Measurements from ENCODE around the gene CLEC4C. TPM values are rescaled to one million over a fixed set of nuclear protein-coding genes. Genes with fewer than 3 reads are reported as not detected.

The CLEC4C gene
- total and polyA plus RNA-seq, 2 of the 8 experiments (the other 6 are each of a cell fraction or from before 2014, with no cell fraction given), result 0.76 TPM; not detected in 1

GRCh38 chr12:7731486-7731885, 15.7 kb downstream of the CLEC4C start:
- DNase-seq (ENCODE audit: low read depth in 1 of 2, low spot score in 2 of 2) (no peak), FAIRE-seq (no peak)
- no peak overlapping the region for H3K9ac ChIP-seq (replicated peaks in 1 of 4; ENCODE audit: extremely low read depth in 1 of 4, low read depth in 3 of 4, low read length in 3 of 4)
- H3K18ac ChIP-seq (ENCODE audit: extremely low read depth, low read length), result no peak overlapping the region
- H3K79me1 ChIP-seq (ENCODE audit: low read depth, low read length), result no peaks in the 10 kb centered on the region
- peaks cover 0 to 3% (median 0%) of the 10 kb centered on the region in 4 experiments; a peak in 1 of 7 replicates for H3K4me1 ChIP-seq (replicated peaks in 1 of 4; ENCODE audit: control insufficient read depth in 3 of 4, insufficient read depth in 4 of 4, low read length in 3 of 4)
- no peak overlapping the region for H2BK20ac ChIP-seq (ENCODE audit: low read length)
- no peaks in the 10 kb centered on the region for H3K9me3 ChIP-seq (ENCODE audit: insufficient read depth in 2 of 2, low read depth in 1 of 2, low read length in 1 of 2)
- CTCF ChIA-PET (ENCODE audit: partially characterized antibody), result interaction anchor here (1.1 to 1.8 kb wide), 4 partner anchors 15 to 76 kb away, joined by 4 to 8 read pairs (median 6); partner anchors contain the start of gene CLEC4C
- no peak overlapping the region for H4K5ac ChIP-seq (ENCODE audit: insufficient read length, low read depth, low read length)
- POLR2A ChIA-PET (ENCODE audit: partially characterized antibody), result interaction anchor here (0.7 kb wide), 1 partner anchor 56 kb away, joined by 4 read pairs; no protein-coding TSS in a partner anchor
- H3K23me2 ChIP-seq (ENCODE audit: low read depth, low read length), result no peaks in the 10 kb centered on the region
- no peak overlapping the region for H3K4me2 ChIP-seq (ENCODE audit: insufficient read depth in 1 of 2, low read depth in 2 of 2, low read length in 2 of 2)
- no peak overlapping the region for H2BK12ac ChIP-seq (ENCODE audit: low read depth, low read length)
- H3K23ac ChIP-seq (ENCODE audit: insufficient read length), result no peak overlapping the region
- no peaks in the 10 kb centered on the region for H3K36me3 ChIP-seq (ENCODE audit: control insufficient read depth in 2 of 4, insufficient read depth in 4 of 4, low read length in 3 of 4)
- H3K27ac ChIP-seq (ENCODE audit: low read depth, low read length), result no peak overlapping the region
- H3K56ac ChIP-seq (replicated peaks; ENCODE audit: insufficient read length, low read depth, low read length), result no peak overlapping the region
- TF ChIP-seq CTCF (IDR thresholded peaks at IDR 0.05; ENCODE audit: control extremely low read depth in 1 of 3, insufficient read depth in 1 of 3, low read depth in 1 of 3, low read length in 3 of 3), result no peak
- TF ChIP-seq ZNF274 (IDR thresholded peaks at IDR 0.05; ENCODE audit: borderline replicate concordance, extremely low read depth, low read length), result no peak
- TF ChIP-seq CEBPB (IDR thresholded peaks at IDR 0.05; ENCODE audit: low read depth, low read length), result no peak
- no peak for TF ChIP-seq POU5F1 (IDR thresholded peaks at IDR 0.05; ENCODE audit: low read depth, low read length)
- no peak for TF ChIP-seq NANOG (IDR thresholded peaks at IDR 0.05; ENCODE audit: insufficient read depth, low read depth, low read length, poor library complexity, severe bottlenecking)
- TF ChIP-seq KDM4A (IDR thresholded peaks at IDR 0.05; ENCODE audit: low read depth, low read length, severe bottlenecking), result no peak
- TF ChIP-seq KDM5A (IDR thresholded peaks at IDR 0.05; ENCODE audit: low read length), result no peak
- H2BK120ac ChIP-seq (replicated peaks; ENCODE audit: low read depth, low read length), result no peak overlapping the region
- H2AK5ac ChIP-seq (ENCODE audit: low read depth, low read length), result 0 out of 2 replicates have a peak overlapping the region, but pooled peaks have one; percentile 43
- H2AFZ ChIP-seq (ENCODE audit: low read length), result no peak overlapping the region
- H3K4me3 ChIP-seq (ENCODE audit: extremely low read depth in 1 of 4, insufficient read depth in 2 of 4, low read depth in 3 of 4, low read length in 4 of 4), result no peak overlapping the region
- no peak overlapping the region for H2BK5ac ChIP-seq (ENCODE audit: low read depth, low read length)
- no peaks in the 10 kb centered on the region for H3K27me3 ChIP-seq (replicated peaks in 1 of 4; ENCODE audit: control insufficient read depth in 3 of 4, extremely low read depth in 1 of 4, insufficient read depth in 3 of 4, low read length in 3 of 4)
- 81% methylated on average over 5 of the region's 5 CpGs; no CpG with 5 or more reads in 1 of the 2 experiments for WGBS, 2 experiments (ENCODE audit: extremely low coverage in 1 of 2, insufficient coverage in 1 of 2, insufficient read length in 1 of 2, insufficient replicate concordance in 2 of 2, low coverage in 1 of 2, low lambda C conversion rate in 2 of 2, missing lambda C conversion rate in 1 of 2)
- no peak overlapping the region for H4K8ac ChIP-seq (ENCODE audit: extremely low read depth, insufficient read depth, low read length)
- no peaks in the 10 kb centered on the region for H3K79me2 ChIP-seq (ENCODE audit: control insufficient read depth in 1 of 2, insufficient read depth in 2 of 2, low read length in 2 of 2)
- H3K14ac ChIP-seq (ENCODE audit: insufficient read length), result no peak overlapping the region
- H3K4ac ChIP-seq (replicated peaks; ENCODE audit: insufficient read length, low read depth, low read length), result no peak overlapping the region
- no peak overlapping the region for H4K91ac ChIP-seq (replicated peaks; ENCODE audit: insufficient read length, low read length)
- no peaks in the 10 kb centered on the region for H4K20me1 ChIP-seq (replicated peaks in 1 of 2; ENCODE audit: control insufficient read depth in 1 of 2, insufficient read depth in 2 of 2, low read length in 2 of 2)
- H2BK15ac ChIP-seq (ENCODE audit: low read length), result no peak overlapping the region
